ENCODE data around the gene PKP3. TPM values are rescaled to one million over a fixed set of nuclear protein-coding genes. Genes with fewer than 3 reads are reported as not detected.

PKP3 gene
- total and polyA plus RNA-seq, 9 of the 15 experiments (the other 6 are each of a cell fraction or from before 2014, with no cell fraction given) = 0.11 to 110 (median 30.7) TPM

DNA sequence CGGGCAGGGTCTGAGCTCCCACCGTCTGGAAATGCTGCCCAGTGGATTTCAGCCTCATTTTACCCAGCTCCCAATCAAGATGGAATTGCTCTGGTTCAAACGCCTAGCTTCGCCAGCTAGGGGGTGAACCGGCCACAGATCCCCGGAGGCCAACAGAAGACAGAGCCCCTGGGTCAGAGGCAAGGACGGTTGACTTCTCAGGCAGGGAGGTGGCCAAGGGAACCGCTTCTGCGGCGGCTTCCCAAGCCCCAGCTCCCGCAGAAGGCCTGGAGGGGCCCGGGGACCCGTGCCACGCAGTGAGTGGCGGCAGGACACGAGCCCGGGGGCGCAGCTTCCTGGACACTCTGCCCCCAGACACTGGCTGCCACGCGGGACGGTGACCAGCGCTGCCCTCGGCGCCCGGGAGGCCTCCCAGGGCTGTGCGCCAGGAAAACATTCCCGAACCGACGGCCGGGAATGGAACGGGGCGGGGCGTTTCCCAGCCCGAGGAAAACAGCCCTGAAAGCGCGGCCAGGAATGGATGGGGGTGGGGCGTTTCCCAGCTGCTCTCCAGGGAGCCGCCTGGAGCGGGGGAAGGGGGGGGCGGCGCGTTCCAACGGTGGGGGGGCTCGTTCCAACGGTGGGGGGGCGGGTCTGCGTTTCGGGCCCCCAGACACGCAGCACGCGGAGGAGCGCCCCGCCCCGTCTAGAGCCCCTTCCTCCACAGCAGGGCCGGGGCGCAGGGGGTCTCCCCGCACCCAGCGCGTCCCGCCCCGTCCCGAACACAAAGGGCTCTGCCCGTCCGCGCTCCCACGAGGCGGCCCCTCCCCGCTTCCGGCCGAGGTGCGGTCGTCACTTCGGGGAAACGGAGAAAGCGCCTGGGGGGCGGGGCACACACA lies 38.2 kb upstream of the PKP3 start (continued):
- TF ChIP-seq GTF2F1 (IDR thresholded peaks at IDR 0.05; ENCODE audit: low read depth, low read length) (no peak), CHCHD3 (CRISPR knock-in tag; IDR thresholded peaks at IDR 0.05) (no peak), ZNF263 (CRISPR knock-in tag; IDR thresholded peaks at IDR 0.05; ENCODE audit: borderline replicate concordance) (no peak; the same call in 1 of the 2 replicates), PRMT5 (CRISPR knock-in tag; IDR thresholded peaks at IDR 0.05) (no peak), RBM14 (IDR thresholded peaks at IDR 0.05; ENCODE audit: borderline replicate concordance, insufficient read depth, low read depth, low read length) (no peak), ZNF316 (IDR thresholded peaks at IDR 0.05) (no peak), SRSF9 (IDR thresholded peaks at IDR 0.05; ENCODE audit: borderline replicate concordance, low read depth, low read length) (no peak), ZNF217 (CRISPR knock-in tag; IDR thresholded peaks at IDR 0.05) (no peak), FUS (optimal IDR thresholded peaks at IDR 0.05; ENCODE audit: low read depth, low read length) (no peak), PHF21A (IDR thresholded peaks at IDR 0.05; ENCODE audit: borderline replicate concordance, low read depth) (no peak), TAF1 (IDR thresholded peaks at IDR 0.05; ENCODE audit: control insufficient read depth, extremely low read depth, insufficient read depth, low read length, severe bottlenecking) (peak; percentile 76), EP300 (IDR thresholded peaks at IDR 0.05; ENCODE audit: low read length) (no peak), MYC (IDR thresholded peaks at IDR 0.05; ENCODE audit: low read depth, low read length) (peak; percentile 89), MYC (CRISPR knock-in tag; IDR thresholded peaks at IDR 0.05; ENCODE audit: borderline replicate concordance, low read depth) (peak; percentile 96; the same call in 1 of the 2 replicates)
- TF ChIP-seq, protein P1, sequence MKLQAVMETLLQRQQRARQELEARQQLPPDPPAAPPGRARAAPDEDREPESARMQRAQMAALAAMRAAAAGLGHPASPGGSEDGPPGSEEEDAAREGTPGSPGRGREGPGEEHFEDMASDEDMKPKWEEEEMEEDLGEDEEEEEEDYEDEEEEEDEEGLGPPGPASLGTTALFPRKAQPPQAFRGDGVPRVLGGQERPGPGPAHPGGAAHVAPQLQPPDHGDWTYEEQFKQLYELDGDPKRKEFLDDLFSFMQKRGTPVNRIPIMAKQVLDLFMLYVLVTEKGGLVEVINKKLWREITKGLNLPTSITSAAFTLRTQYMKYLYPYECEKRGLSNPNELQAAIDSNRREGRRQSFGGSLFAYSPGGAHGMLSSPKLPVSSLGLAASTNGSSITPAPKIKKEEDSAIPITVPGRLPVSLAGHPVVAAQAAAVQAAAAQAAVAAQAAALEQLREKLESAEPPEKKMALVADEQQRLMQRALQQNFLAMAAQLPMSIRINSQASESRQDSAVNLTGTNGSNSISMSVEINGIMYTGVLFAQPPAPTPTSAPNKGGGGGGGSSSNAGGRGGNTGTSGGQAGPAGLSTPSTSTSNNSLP (IDR thresholded peaks at IDR 0.05; ENCODE audit: borderline replicate concordance, low read depth, low read length) = no peak
- TF ChIP-seq, protein P2, sequence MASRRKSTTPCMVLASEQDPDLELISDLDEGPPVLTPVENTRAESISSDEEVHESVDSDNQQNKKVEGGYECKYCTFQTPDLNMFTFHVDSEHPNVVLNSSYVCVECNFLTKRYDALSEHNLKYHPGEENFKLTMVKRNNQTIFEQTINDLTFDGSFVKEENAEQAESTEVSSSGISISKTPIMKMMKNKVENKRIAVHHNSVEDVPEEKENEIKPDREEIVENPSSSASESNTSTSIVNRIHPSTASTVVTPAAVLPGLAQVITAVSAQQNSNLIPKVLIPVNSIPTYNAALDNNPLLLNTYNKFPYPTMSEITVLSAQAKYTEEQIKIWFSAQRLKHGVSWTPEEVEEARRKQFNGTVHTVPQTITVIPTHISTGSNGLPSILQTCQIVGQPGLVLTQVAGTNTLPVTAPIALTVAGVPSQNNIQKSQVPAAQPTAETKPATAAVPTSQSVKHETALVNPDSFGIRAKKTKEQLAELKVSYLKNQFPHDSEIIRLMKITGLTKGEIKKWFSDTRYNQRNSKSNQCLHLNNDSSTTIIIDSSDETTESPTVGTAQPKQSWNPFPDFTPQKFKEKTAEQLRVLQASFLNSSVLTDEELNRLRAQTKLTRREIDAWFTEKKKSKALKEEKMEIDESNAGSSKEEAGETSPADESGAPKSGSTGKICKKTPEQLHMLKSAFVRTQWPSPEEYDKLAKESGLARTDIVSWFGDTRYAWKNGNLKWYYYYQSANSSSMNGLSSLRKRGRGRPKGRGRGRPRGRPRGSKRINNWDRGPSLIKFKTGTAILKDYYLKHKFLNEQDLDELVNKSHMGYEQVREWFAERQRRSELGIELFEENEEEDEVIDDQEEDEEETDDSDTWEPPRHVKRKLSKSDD (conservative IDR thresholded peaks at IDR 0.05; ENCODE audit: low read length) = no peak
- TF ChIP-seq, protein P3, sequence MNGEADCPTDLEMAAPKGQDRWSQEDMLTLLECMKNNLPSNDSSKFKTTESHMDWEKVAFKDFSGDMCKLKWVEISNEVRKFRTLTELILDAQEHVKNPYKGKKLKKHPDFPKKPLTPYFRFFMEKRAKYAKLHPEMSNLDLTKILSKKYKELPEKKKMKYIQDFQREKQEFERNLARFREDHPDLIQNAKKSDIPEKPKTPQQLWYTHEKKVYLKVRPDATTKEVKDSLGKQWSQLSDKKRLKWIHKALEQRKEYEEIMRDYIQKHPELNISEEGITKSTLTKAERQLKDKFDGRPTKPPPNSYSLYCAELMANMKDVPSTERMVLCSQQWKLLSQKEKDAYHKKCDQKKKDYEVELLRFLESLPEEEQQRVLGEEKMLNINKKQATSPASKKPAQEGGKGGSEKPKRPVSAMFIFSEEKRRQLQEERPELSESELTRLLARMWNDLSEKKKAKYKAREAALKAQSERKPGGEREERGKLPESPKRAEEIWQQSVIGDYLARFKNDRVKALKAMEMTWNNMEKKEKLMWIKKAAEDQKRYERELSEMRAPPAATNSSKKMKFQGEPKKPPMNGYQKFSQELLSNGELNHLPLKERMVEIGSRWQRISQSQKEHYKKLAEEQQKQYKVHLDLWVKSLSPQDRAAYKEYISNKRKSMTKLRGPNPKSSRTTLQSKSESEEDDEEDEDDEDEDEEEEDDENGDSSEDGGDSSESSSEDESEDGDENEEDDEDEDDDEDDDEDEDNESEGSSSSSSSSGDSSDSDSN (IDR thresholded peaks at IDR 0.05; ENCODE audit: borderline replicate concordance in 1 of 2, low read depth in 2 of 2, low read length in 2 of 2) = 0 out of 4 replicates have a peak, but pooled peaks of 1 of the 2 experiments have one; percentile 12
- TF ChIP-seq, protein P4, sequence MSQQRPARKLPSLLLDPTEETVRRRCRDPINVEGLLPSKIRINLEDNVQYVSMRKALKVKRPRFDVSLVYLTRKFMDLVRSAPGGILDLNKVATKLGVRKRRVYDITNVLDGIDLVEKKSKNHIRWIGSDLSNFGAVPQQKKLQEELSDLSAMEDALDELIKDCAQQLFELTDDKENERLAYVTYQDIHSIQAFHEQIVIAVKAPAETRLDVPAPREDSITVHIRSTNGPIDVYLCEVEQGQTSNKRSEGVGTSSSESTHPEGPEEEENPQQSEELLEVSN (IDR thresholded peaks at IDR 0.05; ENCODE audit: borderline replicate concordance in 1 of 2, extremely low read depth in 1 of 2, insufficient read depth in 1 of 2, insufficient read length in 1 of 2, low read depth in 1 of 2, low read length in 1 of 2, poor library complexity in 1 of 2, severe bottlenecking in 1 of 2) = peak; percentile 4 to 67

Measured in K562 (cell line).